ENCODE measurements around the gene AGR3. TPM values are rescaled to one million over a fixed set of nuclear protein-coding genes. Genes with fewer than 3 reads are reported as not detected.

AGR3 gene
- total RNA-seq, 1 experiment from 2014 or later: 0.57 TPM

DNA sequence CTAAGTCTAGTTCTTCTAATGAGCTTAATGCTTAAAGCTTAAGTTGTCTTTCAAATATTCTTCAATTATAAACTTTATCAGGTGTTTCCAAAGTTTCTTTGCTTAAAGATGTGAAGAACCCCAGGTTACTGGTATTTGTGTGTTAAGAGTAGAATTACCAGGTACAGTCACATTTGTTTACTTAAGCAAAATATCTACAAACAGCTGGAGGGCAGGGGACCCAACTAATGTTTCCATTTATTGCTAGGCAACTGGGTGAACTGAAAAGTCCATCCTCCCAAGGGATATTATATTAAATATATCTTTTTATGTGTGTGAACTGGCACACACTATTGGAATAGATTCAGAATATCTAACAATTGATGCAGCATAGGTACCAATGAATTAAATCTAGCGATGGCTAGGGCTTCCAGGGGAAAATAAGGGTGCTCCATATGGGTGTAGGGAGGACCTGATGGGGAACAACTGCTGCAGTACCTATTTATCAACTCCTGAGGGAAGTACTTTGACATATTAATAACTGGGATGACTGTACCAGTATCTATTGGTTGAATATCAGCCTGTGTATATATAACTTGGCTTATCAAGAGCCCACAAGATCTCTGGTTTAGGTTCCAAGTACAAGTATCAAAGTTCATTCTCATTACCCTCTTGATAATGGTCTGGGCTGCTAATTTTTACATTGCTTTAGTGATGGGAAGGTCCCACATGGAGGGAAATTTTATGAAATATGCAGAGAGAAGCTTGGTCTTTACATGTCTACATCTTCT lies 10.3 kb upstream of the AGR3 start:
- H3K27me3 ChIP-seq (ENCODE audit: insufficient read depth, low read depth): no peaks in the 10 kb centered on the region
- DNase-seq: peak in 1 of 2 experiments; percentile 65
- H4K20me1 ChIP-seq (ENCODE audit: insufficient read depth): no peaks in the 10 kb centered on the region
- no peaks in the 10 kb centered on the region; the same call in 1 of the 2 replicates for H3K9me2 ChIP-seq (ENCODE audit: insufficient read depth)
- BruUV-seq (replicated peaks): no TSS peak
- TF ChIP-seq, protein P1, sequence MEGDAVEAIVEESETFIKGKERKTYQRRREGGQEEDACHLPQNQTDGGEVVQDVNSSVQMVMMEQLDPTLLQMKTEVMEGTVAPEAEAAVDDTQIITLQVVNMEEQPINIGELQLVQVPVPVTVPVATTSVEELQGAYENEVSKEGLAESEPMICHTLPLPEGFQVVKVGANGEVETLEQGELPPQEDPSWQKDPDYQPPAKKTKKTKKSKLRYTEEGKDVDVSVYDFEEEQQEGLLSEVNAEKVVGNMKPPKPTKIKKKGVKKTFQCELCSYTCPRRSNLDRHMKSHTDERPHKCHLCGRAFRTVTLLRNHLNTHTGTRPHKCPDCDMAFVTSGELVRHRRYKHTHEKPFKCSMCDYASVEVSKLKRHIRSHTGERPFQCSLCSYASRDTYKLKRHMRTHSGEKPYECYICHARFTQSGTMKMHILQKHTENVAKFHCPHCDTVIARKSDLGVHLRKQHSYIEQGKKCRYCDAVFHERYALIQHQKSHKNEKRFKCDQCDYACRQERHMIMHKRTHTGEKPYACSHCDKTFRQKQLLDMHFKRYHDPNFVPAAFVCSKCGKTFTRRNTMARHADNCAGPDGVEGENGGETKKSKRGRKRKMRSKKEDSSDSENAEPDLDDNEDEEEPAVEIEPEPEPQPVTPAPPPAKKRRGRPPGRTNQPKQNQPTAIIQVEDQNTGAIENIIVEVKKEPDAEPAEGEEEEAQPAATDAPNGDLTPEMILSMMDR (conservative IDR thresholded peaks at IDR 0.05): no peak
- no peak for TF ChIP-seq EZH2 (IDR thresholded peaks at IDR 0.05; ENCODE audit: low read depth)
- H2AFZ ChIP-seq: no peak overlapping the region
- no peaks in the 10 kb centered on the region for H3K9me3 ChIP-seq (ENCODE audit: insufficient read depth, low read depth)
- peaks cover 15% of the 10 kb centered on the region for H3K4me1 ChIP-seq (replicated peaks; ENCODE audit: insufficient read depth)
- no peaks in the 10 kb centered on the region for H3K79me2 ChIP-seq (ENCODE audit: low read depth)
- H3K36me3 ChIP-seq (ENCODE audit: low read depth): no peaks in the 10 kb centered on the region
- peak overlapping the region; percentile 25 for H3K4me2 ChIP-seq
- H3K27ac ChIP-seq: no peak overlapping the region
- ChIA-PET CTCF (interaction anchor here (0.6 to 1.7 kb wide), 8 partner anchors 25 to 1105 kb away, joined by 3 to 11 read pairs (median 5); no protein-coding TSS in a partner anchor), POLR2A (ENCODE audit: unreplicated experiment) (interaction anchor here (0.6 kb wide), 2 partner anchors 87 to 1643 kb away, joined by 6 to 19 read pairs; no protein-coding TSS in a partner anchor)
- no peak overlapping the region for H3K4me3 ChIP-seq
- H3F3A ChIP-seq (ENCODE audit: insufficient read depth, low read depth): 0 out of 2 replicates have a peak, but pooled peaks cover 9% of the 10 kb centered on the region
- intact Hi-C loops (cut with micrococcal nuclease; ENCODE audit: unreplicated experiment): loop anchor here (1.0 to 10.0 kb wide), 10 partner anchors 26 to 1453 kb away; no protein-coding TSS in a partner anchor

DNA sequence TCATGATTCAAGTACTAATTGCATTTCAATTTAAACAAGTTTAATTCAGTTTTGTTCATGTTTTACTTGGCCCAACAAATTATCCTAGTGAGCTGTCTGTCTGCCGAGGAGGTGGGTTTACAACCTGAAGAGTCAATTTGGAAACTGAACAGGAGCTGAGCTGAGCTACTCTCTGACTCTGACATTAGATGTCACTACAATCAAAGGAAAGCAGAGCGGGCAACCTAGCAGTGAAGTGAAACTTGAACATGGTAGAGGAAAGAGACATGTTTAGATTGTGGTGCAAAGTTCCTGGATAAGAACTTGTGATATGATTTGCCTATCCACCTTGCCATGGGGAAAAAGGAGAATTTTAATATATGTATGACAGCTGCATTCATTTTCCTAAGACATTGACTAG lies 9.6 kb upstream of the AGR3 start:
- Histone ChIP-seq H3K27ac (no peak overlapping the region), H3K9me3 (ENCODE audit: insufficient read depth, low read depth) (no peaks in the 10 kb centered on the region), H4K20me1 (ENCODE audit: insufficient read depth) (no peaks in the 10 kb centered on the region), H3K4me1 (replicated peaks; ENCODE audit: insufficient read depth) (peaks cover 15% of the 10 kb centered on the region), H3K27me3 (ENCODE audit: insufficient read depth, low read depth) (no peaks in the 10 kb centered on the region), H3K79me2 (ENCODE audit: low read depth) (no peaks in the 10 kb centered on the region), H2AFZ (no peak overlapping the region), H3K9me2 (ENCODE audit: insufficient read depth) (no peaks in the 10 kb centered on the region; the same call in 1 of the 2 replicates), H3K36me3 (ENCODE audit: low read depth) (no peaks in the 10 kb centered on the region), H3K4me2 (peak overlapping the region; percentile 25), H3K4me3 (no peak overlapping the region), H3F3A (ENCODE audit: insufficient read depth, low read depth) (0 out of 2 replicates have a peak, but pooled peaks cover 9% of the 10 kb centered on the region)
- BruUV-seq (replicated peaks): no TSS peak
- POLR2A ChIA-PET (ENCODE audit: unreplicated experiment): interaction anchor here (0.6 kb wide), 2 partner anchors 25 to 1644 kb away, joined by 3 to 19 read pairs; no protein-coding TSS in a partner anchor
- intact Hi-C loops (cut with micrococcal nuclease; ENCODE audit: unreplicated experiment): loop anchor here (1.0 to 10.0 kb wide), 10 partner anchors 27 to 1454 kb away; no protein-coding TSS in a partner anchor
- TF ChIP-seq, protein P1 (conservative IDR thresholded peaks at IDR 0.05): peak; percentile 84
- TF ChIP-seq EZH2 (IDR thresholded peaks at IDR 0.05; ENCODE audit: low read depth): no peak
- DNase-seq: peak; percentile 44 to 73
- CTCF ChIA-PET: interaction anchor here (0.6 to 1.7 kb wide), 15 partner anchors 26 to 1681 kb away, joined by 3 to 11 read pairs (median 3); no protein-coding TSS in a partner anchor

DNA sequence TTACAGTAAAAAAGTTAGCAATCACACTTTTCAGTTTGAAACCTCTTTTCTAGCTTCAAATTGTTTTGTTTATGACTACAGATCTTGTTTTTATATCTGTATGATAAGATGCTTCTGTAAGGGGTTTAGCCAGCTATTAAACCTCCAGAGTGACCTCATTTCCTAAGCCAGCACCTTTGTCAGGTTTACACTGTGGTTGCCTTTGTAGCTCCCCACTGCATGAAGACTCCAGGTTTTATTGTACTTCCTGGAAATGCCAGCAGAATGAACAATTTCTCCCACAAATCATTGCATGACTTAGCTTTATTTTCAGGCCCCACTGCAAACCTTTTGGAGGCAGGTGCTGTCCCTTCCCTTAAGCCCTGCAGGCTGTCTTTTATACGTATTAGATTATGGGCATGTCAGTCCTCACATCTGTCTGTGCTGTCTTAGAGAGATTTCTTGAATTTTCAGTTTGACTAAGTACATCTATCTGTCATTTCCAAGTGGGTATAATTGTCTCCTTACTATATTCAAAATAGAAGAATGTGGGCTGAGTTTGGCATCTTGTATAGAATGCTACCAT lies 8.2 kb upstream of the AGR3 start:
- intact Hi-C loops (cut with micrococcal nuclease; ENCODE audit: unreplicated experiment): loop anchor here (2.0 to 10.0 kb wide), 2 partner anchors 645 to 881 kb away; no protein-coding TSS in a partner anchor
- H2AFZ ChIP-seq: peak overlapping the region; percentile 29; the same call in 1 of the 2 replicates
- H3K4me3 ChIP-seq: no peak overlapping the region
- ChIA-PET CTCF (interaction anchor here (1.5 kb wide), 1 partner anchor 88 kb away, joined by 5 read pairs; no protein-coding TSS in a partner anchor), POLR2A (ENCODE audit: unreplicated experiment) (interaction anchor here (0.7 kb wide), 1 partner anchor 1684 kb away, joined by 3 read pairs; no protein-coding TSS in a partner anchor)
- H4K20me1 ChIP-seq (ENCODE audit: insufficient read depth): no peaks in the 10 kb centered on the region
- no peaks in the 10 kb centered on the region; the same call in 1 of the 2 replicates for H3K9me2 ChIP-seq (ENCODE audit: insufficient read depth)
- BruUV-seq (replicated peaks): no TSS peak
- H3K4me2 ChIP-seq: no peak overlapping the region
- peaks cover 15% of the 10 kb centered on the region for H3K4me1 ChIP-seq (replicated peaks; ENCODE audit: insufficient read depth)
- no peaks in the 10 kb centered on the region for H3K27me3 ChIP-seq (ENCODE audit: insufficient read depth, low read depth)
- TF ChIP-seq, protein P1 (conservative IDR thresholded peaks at IDR 0.05): no peak
- no peak for TF ChIP-seq EZH2 (IDR thresholded peaks at IDR 0.05; ENCODE audit: low read depth)
- H3K27ac ChIP-seq: no peak overlapping the region
- 0 out of 2 replicates have a peak, but pooled peaks cover 9% of the 10 kb centered on the region for H3F3A ChIP-seq (ENCODE audit: insufficient read depth, low read depth)
- H3K79me2 ChIP-seq (ENCODE audit: low read depth): no peaks in the 10 kb centered on the region
- H3K9me3 ChIP-seq (ENCODE audit: insufficient read depth, low read depth): no peaks in the 10 kb centered on the region
- H3K36me3 ChIP-seq (ENCODE audit: low read depth): no peaks in the 10 kb centered on the region
- no peak for DNase-seq

Data from PC-9 (cell line).